Neural progenitor cell (in vitro differentiated cells): ENCODE data around the gene SNX13. TPM values are rescaled to one million over a fixed set of nuclear protein-coding genes. Genes with fewer than 3 reads are reported as not detected.

ENCODE experiments used
- DNase-seq: peaks from one replicate; pipeline ENCODE4 v3.0.0-alpha.2; 2016; ENCODE audit warnings: low spot score
- H2AFZ ChIP-seq: fragments of 200-600 bp; sonication (generic); replicated peaks from 2 replicates; pipeline ENCODE4 v1.6.1; 2016; ENCODE audit warnings: antibody characterized with exemption
- H3F3A ChIP-seq: fragments of 200-600 bp; sonication (generic); 2 replicates; pipeline ENCODE4 v1.6.1; 2016; ENCODE audit warnings: antibody characterized with exemption, low read depth
- H3K27ac ChIP-seq: fragments of 200-600 bp; sonication (generic); 2 replicates; pipeline ENCODE4 v1.5.1; 2016; ENCODE audit warnings: mild to moderate bottlenecking
- H3K27me3 ChIP-seq: fragments of 200-600 bp; sonication (generic); 2 replicates; pipeline ENCODE4 v1.6.1; 2016; ENCODE audit warnings: mild to moderate bottlenecking, moderate library complexity
- H3K36me3 ChIP-seq: fragments of 200-600 bp; sonication (generic); 2 replicates; pipeline ENCODE4 v1.5.1; 2016
- H3K4me1 ChIP-seq: fragments of 200-600 bp; sonication (generic); 2 replicates; pipeline ENCODE4 v1.6.1; 2016; ENCODE audit warnings: mixed run types
- H3K4me2 ChIP-seq: fragments of 200-600 bp; sonication (generic); 2 replicates; pipeline ENCODE4 v1.6.1; 2016
- H3K4me3 ChIP-seq: fragments of 200-600 bp; sonication (generic); 2 replicates; pipeline ENCODE4 v1.5.1; 2016
- H3K79me2 ChIP-seq: fragments of 200-600 bp; sonication (generic); 2 replicates; pipeline ENCODE4 v1.6.1; 2016; ENCODE audit warnings: low read depth
- H3K9ac ChIP-seq: fragments of 200-600 bp; sonication (generic); 2 replicates; pipeline ENCODE4 v1.6.1; 2016
- H3K9me3 ChIP-seq: fragments of 200-600 bp; sonication (generic); 2 replicates; pipeline ENCODE4 v1.5.1; 2016; ENCODE audit warnings: low read depth
- H4K20me1 ChIP-seq: fragments of 200-600 bp; sonication (generic); 2 replicates; pipeline ENCODE4 v1.6.1; 2016; ENCODE audit warnings: low read depth
- H3K27ac Mint-ChIP-seq: 3 replicates; pipeline ENCODE4 v1.8.0; 2021; ENCODE audit warnings: mixed read lengths
- H3K27me3 Mint-ChIP-seq: 2 replicates; pipeline ENCODE4 v1.8.0; 2022; ENCODE audit warnings: low read depth, mild to moderate bottlenecking, inconsistent platforms, moderate library complexity, mixed read lengths; ENCODE audit not compliant: insufficient read depth
- H3K36me3 Mint-ChIP-seq: 3 replicates; pipeline ENCODE4 v1.8.0; 2021; ENCODE audit warnings: mixed read lengths
- H3K4me1 Mint-ChIP-seq: 3 replicates; pipeline ENCODE4 v1.8.0; 2021; ENCODE audit warnings: mixed read lengths
- H3K4me3 Mint-ChIP-seq: 3 replicates; pipeline ENCODE4 v1.8.0; 2021; ENCODE audit warnings: mild to moderate bottlenecking, moderate library complexity, mixed read lengths
- H3K9me3 Mint-ChIP-seq: 3 replicates; pipeline ENCODE4 v1.8.0; 2020; ENCODE audit warnings: mixed read lengths
- EZH2 ChIP-seq: fragments of 200-600 bp; sonication (generic); IDR thresholded peaks from 2 replicates; pipeline ENCODE4 v1.6.1; 2017; ENCODE audit warnings: antibody characterized with exemption, mild to moderate bottlenecking, moderate library complexity
- EZH2phosphoT487 ChIP-seq: fragments of 200-600 bp; sonication (generic); IDR thresholded peaks from 2 replicates; pipeline ENCODE4 v1.6.1; 2017; ENCODE audit warnings: antibody characterized with exemption
- total RNA-seq: library from RNA; depleted of rRNA; stranded (reverse); fragments of >200 nt; gene quantifications from 2 replicates; pipeline ENCODE4 v1.2.3, GENCODE V29; 2015; ENCODE audit warnings: low replicate concordance
- TF ChIP-seq, protein P1 (sequence below): fragments of 200-600 bp; sonication (generic); IDR thresholded peaks from 2 replicates; pipeline ENCODE4 v1.5.1; 2017; ENCODE audit warnings: antibody characterized with exemption, mild to moderate bottlenecking

Gene SNX13
- total RNA-seq, 1 donor from 2014 or later = 67.5 TPM

DNA sequence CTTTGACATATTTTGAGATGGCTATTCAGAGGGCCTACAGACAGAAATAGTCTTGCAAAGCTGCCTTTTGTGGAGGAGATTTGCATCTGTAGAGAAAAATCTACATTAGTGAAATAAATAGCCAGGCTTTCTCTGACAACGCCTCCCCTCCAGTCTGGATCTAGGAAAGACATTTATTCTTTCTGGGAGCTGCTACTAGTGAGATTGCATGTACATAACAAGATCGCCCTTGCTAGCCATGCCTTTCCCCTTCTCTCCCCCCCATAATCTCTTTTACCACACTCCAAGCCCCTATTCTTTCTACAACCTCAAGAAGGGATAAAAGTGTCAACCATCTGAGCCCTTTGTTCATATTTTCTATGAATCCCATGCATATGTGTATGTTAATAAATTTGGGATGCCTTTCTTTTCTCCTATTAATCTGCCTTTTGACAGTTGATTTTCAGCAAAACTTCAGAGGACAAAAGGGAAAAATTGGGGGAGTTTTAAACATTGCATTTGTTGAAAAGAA, 194.2 kb downstream of the SNX13 start:
- Mint-ChIP-seq H3K27me3 (peaks cover 3% of the 10 kb centered on the region), H3K9me3 (no peaks in the 10 kb centered on the region), H3K4me3 (no peak overlapping the region), H3K4me1 (no peaks in the 10 kb centered on the region), H3K36me3 (no peaks in the 10 kb centered on the region), H3K27ac (no peak overlapping the region)
- H2AFZ ChIP-seq = no peak overlapping the region
- no peak overlapping the region for H3K4me2 ChIP-seq
- TF ChIP-seq EZH2phosphoT487 (no peak), EZH2 (no peak)
- TF ChIP-seq, protein P1, sequence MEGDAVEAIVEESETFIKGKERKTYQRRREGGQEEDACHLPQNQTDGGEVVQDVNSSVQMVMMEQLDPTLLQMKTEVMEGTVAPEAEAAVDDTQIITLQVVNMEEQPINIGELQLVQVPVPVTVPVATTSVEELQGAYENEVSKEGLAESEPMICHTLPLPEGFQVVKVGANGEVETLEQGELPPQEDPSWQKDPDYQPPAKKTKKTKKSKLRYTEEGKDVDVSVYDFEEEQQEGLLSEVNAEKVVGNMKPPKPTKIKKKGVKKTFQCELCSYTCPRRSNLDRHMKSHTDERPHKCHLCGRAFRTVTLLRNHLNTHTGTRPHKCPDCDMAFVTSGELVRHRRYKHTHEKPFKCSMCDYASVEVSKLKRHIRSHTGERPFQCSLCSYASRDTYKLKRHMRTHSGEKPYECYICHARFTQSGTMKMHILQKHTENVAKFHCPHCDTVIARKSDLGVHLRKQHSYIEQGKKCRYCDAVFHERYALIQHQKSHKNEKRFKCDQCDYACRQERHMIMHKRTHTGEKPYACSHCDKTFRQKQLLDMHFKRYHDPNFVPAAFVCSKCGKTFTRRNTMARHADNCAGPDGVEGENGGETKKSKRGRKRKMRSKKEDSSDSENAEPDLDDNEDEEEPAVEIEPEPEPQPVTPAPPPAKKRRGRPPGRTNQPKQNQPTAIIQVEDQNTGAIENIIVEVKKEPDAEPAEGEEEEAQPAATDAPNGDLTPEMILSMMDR = no peak
- no peaks in the 10 kb centered on the region for H3F3A ChIP-seq
- no peaks in the 10 kb centered on the region for H4K20me1 ChIP-seq
- no peak overlapping the region for H3K9ac ChIP-seq
- no peaks in the 10 kb centered on the region for H3K79me2 ChIP-seq
- no peaks in the 10 kb centered on the region for H3K9me3 ChIP-seq
- H3K4me3 ChIP-seq = no peak overlapping the region
- H3K4me1 ChIP-seq = no peaks in the 10 kb centered on the region
- DNase-seq = no peak
- no peaks in the 10 kb centered on the region for H3K36me3 ChIP-seq
- H3K27me3 ChIP-seq = no peaks in the 10 kb centered on the region
- H3K27ac ChIP-seq = no peak overlapping the region

GRCh38 chr7:17745610-17746009, 194.7 kb downstream of the SNX13 start:
- no peak overlapping the region for H3K4me3 ChIP-seq
- Mint-ChIP-seq H3K4me1 (no peaks in the 10 kb centered on the region), H3K9me3 (no peaks in the 10 kb centered on the region), H3K4me3 (no peak overlapping the region), H3K27me3 (peaks cover 5% of the 10 kb centered on the region), H3K36me3 (no peaks in the 10 kb centered on the region), H3K27ac (no peak overlapping the region)
- H3K36me3 ChIP-seq = no peaks in the 10 kb centered on the region
- no peak overlapping the region for H3K9ac ChIP-seq
- TF ChIP-seq, protein P1 = no peak
- no peak for TF ChIP-seq EZH2phosphoT487
- no peak for TF ChIP-seq EZH2
- DNase-seq = no peak
- H3K79me2 ChIP-seq = no peaks in the 10 kb centered on the region
- no peaks in the 10 kb centered on the region for H3K27me3 ChIP-seq
- H3K27ac ChIP-seq = no peak overlapping the region
- no peak overlapping the region for H3K4me2 ChIP-seq
- no peaks in the 10 kb centered on the region for H3K4me1 ChIP-seq
- H2AFZ ChIP-seq = no peak overlapping the region
- no peaks in the 10 kb centered on the region for H3K9me3 ChIP-seq
- H4K20me1 ChIP-seq = no peaks in the 10 kb centered on the region
- H3F3A ChIP-seq = no peaks in the 10 kb centered on the region

- no peak overlapping the region for H3K27ac Mint-ChIP-seq
- no peak for TF ChIP-seq EZH2phosphoT487
- TF ChIP-seq, protein P1 = no peak
- TF ChIP-seq EZH2 = no peak
Measured at GRCh38 chr7:17743316-17743715, 197.0 kb downstream of the SNX13 start.

More at GRCh38 chr7:17743316-17743715, 197.0 kb downstream of the SNX13 start:
- no peaks in the 10 kb centered on the region for H3K4me1 Mint-ChIP-seq
- no peak overlapping the region for H3K4me2 ChIP-seq
- H3K9me3 ChIP-seq = no peaks in the 10 kb centered on the region
- H3K9me3 Mint-ChIP-seq = no peaks in the 10 kb centered on the region
- no peaks in the 10 kb centered on the region for H3K36me3 Mint-ChIP-seq
- no peak overlapping the region for H2AFZ ChIP-seq
- no peaks in the 10 kb centered on the region for H3K36me3 ChIP-seq
- H3K27me3 ChIP-seq = no peaks in the 10 kb centered on the region
- peaks cover 5% of the 10 kb centered on the region for H3K27me3 Mint-ChIP-seq
- H3K4me1 ChIP-seq = no peaks in the 10 kb centered on the region
- no peak overlapping the region for H3K9ac ChIP-seq
- no peaks in the 10 kb centered on the region for H3F3A ChIP-seq
- no peaks in the 10 kb centered on the region for H4K20me1 ChIP-seq
- no peak overlapping the region for H3K4me3 ChIP-seq
- no peak overlapping the region for H3K27ac ChIP-seq
- no peaks in the 10 kb centered on the region for H3K79me2 ChIP-seq
- H3K4me3 Mint-ChIP-seq = no peak overlapping the region
- DNase-seq = no peak
